ENCODE measurements around the gene ZFAND2A.
"Not testable (repeated sequence)": the region's sequence is repeated elsewhere in the genome, so short reads cannot be mapped to it uniquely, and the experiment has no call there.

The ZFAND2A gene

DNA sequence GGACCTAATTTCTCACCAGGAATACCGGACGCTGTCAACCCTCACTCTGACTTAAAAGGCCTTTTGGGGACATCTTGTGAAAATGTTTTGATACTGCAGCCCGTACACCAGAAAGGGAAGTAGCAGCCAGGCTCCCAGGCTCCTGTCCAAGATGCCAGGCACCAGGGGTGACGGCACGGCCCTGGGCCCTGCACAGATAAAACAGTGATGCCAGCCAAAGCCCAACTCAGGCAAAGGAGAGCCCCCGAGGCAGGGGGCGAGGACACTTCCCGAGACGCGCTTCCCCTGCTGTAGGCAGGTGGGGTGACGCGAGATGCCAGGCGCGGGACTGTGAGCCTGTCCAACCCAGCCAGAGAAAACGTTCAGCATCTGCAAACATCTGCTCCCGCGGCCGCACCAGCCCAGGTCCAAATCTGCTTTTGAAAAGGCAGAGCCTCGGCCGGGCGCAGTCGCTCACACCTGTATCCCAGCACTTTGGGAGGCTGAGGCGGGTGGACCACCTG, 15.7 kb downstream of the ZFAND2A start:
- Histone ChIP-seq H3K4me1 (ENCODE audit: insufficient read depth, low read length, poor library complexity, severe bottlenecking) (no peaks in the 10 kb centered on the region), H3K27me3 (ENCODE audit: insufficient read depth, low read length, poor library complexity, severe bottlenecking) (no peaks in the 10 kb centered on the region), H3F3A (ENCODE audit: low read depth) (no peaks in the 10 kb centered on the region), H3K4me3 (ENCODE audit: low read length, poor library complexity, severe bottlenecking) (no peak overlapping the region), H3K9ac (ENCODE audit: low read depth, low read length, poor library complexity, severe bottlenecking) (no peak overlapping the region), H3K36me3 (ENCODE audit: insufficient read depth, low read length) (no peaks in the 10 kb centered on the region), H2AFZ (ENCODE audit: low read length) (no peak overlapping the region), H3K79me2 (ENCODE audit: insufficient read depth, low read length) (no peaks in the 10 kb centered on the region), H3K4me2 (ENCODE audit: low read depth, low read length, poor library complexity, severe bottlenecking) (no peak overlapping the region), H4K20me1 (ENCODE audit: insufficient read depth, low read length, poor library complexity, severe bottlenecking) (no peaks in the 10 kb centered on the region), H3K9me2 (replicated peaks; ENCODE audit: low read depth, low read length) (no peaks in the 10 kb centered on the region), H3K9me3 (ENCODE audit: insufficient read depth, low read depth, low read length) (no peaks in the 10 kb centered on the region)
- TF ChIP-seq CTCF (conservative IDR thresholded peaks at IDR 0.05; ENCODE audit: low read length), result peak; percentile 32; the same call in 1 of the 2 replicates
- TF ChIP-seq EZH2phosphoT487 (IDR thresholded peaks at IDR 0.05; ENCODE audit: borderline replicate concordance), result no peak

DNA sequence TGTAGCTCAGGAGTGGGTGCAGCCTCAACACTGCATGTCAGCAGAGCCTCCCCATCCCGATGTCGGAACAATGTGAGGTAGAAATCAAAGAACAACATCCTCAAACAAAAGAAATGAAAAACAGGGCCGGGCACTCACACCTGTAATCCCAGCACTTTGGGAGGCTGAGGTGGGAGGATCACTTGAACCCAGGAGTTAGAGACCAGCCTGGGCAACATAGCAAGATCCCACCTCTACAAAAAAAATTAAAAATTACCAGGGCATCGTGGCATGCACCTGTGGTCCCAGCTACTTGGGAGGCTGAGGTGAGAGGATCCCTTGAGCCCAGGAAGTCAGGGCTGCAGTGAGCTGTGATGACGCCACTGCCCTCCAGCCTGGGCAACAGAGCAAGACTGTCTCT, 17.0 kb downstream of the ZFAND2A start:
- not testable (repeated sequence) for H3K4me2 ChIP-seq (ENCODE audit: low read depth, low read length, poor library complexity, severe bottlenecking)

GRCh38 chr7:1142051-1142635, 17.9 kb downstream of the ZFAND2A start:
- Histone ChIP-seq H4K20me1 (ENCODE audit: insufficient read depth, low read length, poor library complexity, severe bottlenecking) (no peaks in the 10 kb centered on the region), H3F3A (ENCODE audit: low read depth) (no peaks in the 10 kb centered on the region), H3K9me2 (replicated peaks; ENCODE audit: low read depth, low read length) (no peaks in the 10 kb centered on the region), H3K79me2 (ENCODE audit: insufficient read depth, low read length) (no peaks in the 10 kb centered on the region; the same call in 1 of the 2 replicates), H3K36me3 (ENCODE audit: insufficient read depth, low read length) (no peaks in the 10 kb centered on the region), H2AFZ (ENCODE audit: low read length) (no peak overlapping the region), H3K9ac (ENCODE audit: low read depth, low read length, poor library complexity, severe bottlenecking) (no peak overlapping the region), H3K27me3 (ENCODE audit: insufficient read depth, low read length, poor library complexity, severe bottlenecking) (no peaks in the 10 kb centered on the region), H3K4me3 (ENCODE audit: low read length, poor library complexity, severe bottlenecking) (no peak overlapping the region), H3K9me3 (ENCODE audit: insufficient read depth, low read depth, low read length) (no peaks in the 10 kb centered on the region), H3K4me1 (ENCODE audit: insufficient read depth, low read length, poor library complexity, severe bottlenecking) (peaks cover 2% of the 10 kb centered on the region), H3K4me2 (ENCODE audit: low read depth, low read length, poor library complexity, severe bottlenecking) (no peak overlapping the region)
- TF ChIP-seq EZH2phosphoT487 (IDR thresholded peaks at IDR 0.05; ENCODE audit: borderline replicate concordance), result no peak
- TF ChIP-seq CTCF (conservative IDR thresholded peaks at IDR 0.05; ENCODE audit: low read length), result no peak

More for the DNA sequence above, 17.0 kb downstream of the ZFAND2A start:
- not testable (repeated sequence) for H3K36me3 ChIP-seq (ENCODE audit: insufficient read depth, low read length); H3K27me3 ChIP-seq (ENCODE audit: insufficient read depth, low read length, poor library complexity, severe bottlenecking); H3K4me1 ChIP-seq (ENCODE audit: insufficient read depth, low read length, poor library complexity, severe bottlenecking); H3K9me3 ChIP-seq (ENCODE audit: insufficient read depth, low read depth, low read length); H3K9ac ChIP-seq (ENCODE audit: low read depth, low read length, poor library complexity, severe bottlenecking); H3K9me2 ChIP-seq (replicated peaks; ENCODE audit: low read depth, low read length); H3K79me2 ChIP-seq (ENCODE audit: insufficient read depth, low read length); H4K20me1 ChIP-seq (ENCODE audit: insufficient read depth, low read length, poor library complexity, severe bottlenecking); H3F3A ChIP-seq (ENCODE audit: low read depth); H2AFZ ChIP-seq (ENCODE audit: low read length); H3K4me3 ChIP-seq (ENCODE audit: low read length, poor library complexity, severe bottlenecking)

DNA sequence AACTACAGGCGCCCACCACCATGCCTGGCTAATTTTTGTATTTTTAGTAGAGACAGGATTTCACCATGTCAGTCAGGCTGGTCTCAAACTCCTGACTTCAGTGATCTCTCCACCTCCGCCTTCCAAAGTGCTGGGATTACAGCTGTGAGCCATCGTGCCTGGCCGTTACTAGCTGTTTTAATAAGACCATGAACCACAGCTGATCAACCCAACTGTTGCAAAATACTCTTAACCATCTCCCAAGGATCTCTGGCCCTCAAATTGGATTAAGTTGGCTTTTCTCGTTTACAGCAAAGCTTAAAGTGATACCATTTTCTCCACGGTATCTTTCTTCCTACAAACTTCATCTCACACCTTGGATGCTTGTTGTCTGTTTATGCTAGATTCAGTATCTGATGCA, 18.3 kb downstream of the ZFAND2A start:
- no peaks in the 10 kb centered on the region for H3K9me3 ChIP-seq (ENCODE audit: insufficient read depth, low read depth, low read length)
- H3F3A ChIP-seq (ENCODE audit: low read depth), result no peaks in the 10 kb centered on the region
- no peaks in the 10 kb centered on the region for H3K27me3 ChIP-seq (ENCODE audit: insufficient read depth, low read length, poor library complexity, severe bottlenecking)
- TF ChIP-seq EZH2phosphoT487 (IDR thresholded peaks at IDR 0.05; ENCODE audit: borderline replicate concordance) (no peak), CTCF (conservative IDR thresholded peaks at IDR 0.05; ENCODE audit: low read length) (no peak)
- no peaks in the 10 kb centered on the region for H3K9me2 ChIP-seq (replicated peaks; ENCODE audit: low read depth, low read length)
- no peaks in the 10 kb centered on the region for H3K36me3 ChIP-seq (ENCODE audit: insufficient read depth, low read length)
- H3K4me3 ChIP-seq (ENCODE audit: low read length, poor library complexity, severe bottlenecking), result no peak overlapping the region
- H3K9ac ChIP-seq (ENCODE audit: low read depth, low read length, poor library complexity, severe bottlenecking), result no peak overlapping the region
- no peaks in the 10 kb centered on the region for H4K20me1 ChIP-seq (ENCODE audit: insufficient read depth, low read length, poor library complexity, severe bottlenecking)
- no peak overlapping the region for H3K4me2 ChIP-seq (ENCODE audit: low read depth, low read length, poor library complexity, severe bottlenecking)
- peaks cover 7% of the 10 kb centered on the region for H3K4me1 ChIP-seq (ENCODE audit: insufficient read depth, low read length, poor library complexity, severe bottlenecking)
- H3K79me2 ChIP-seq (ENCODE audit: insufficient read depth, low read length), result no peaks in the 10 kb centered on the region; the same call in 1 of the 2 replicates
- H2AFZ ChIP-seq (ENCODE audit: low read length), result no peak overlapping the region

Measured in Loucy (cell line).